Skeletal muscle tissue (tissue), 1 donor: ENCODE data around the gene NNAT. TPM values are rescaled to one million over a fixed set of nuclear protein-coding genes. Genes with fewer than 3 reads are reported as not detected.

Source experiments
- total RNA-seq: library from RNA; depleted of rRNA; stranded (reverse); fragments of >200 nt; gene quantifications from one replicate; pipeline ENCODE4 v1.2.3, GENCODE V29; 2014

The NNAT gene
- total RNA-seq, 1 donor from 2014 or later = 133 TPM

Other genes with a start within 250 kb of the NNAT start
- gene MANBAL, start 231.6 kb upstream of the NNAT start, total RNA-seq = 12.0 TPM
- 7.8 TPM for gene SRC, start 175.1 kb upstream of the NNAT start, total RNA-seq
- gene BLCAP, start 6.6 kb downstream of the NNAT start, total RNA-seq = 241 TPM
- 31.3 TPM for gene CTNNBL1, start 172.8 kb downstream of the NNAT start, total RNA-seq